GM12878 (cell line): Measurements from ENCODE around the gene LDB2. TPM values are rescaled to one million over a fixed set of nuclear protein-coding genes. Genes with fewer than 3 reads are reported as not detected.

Experiments used
- ATAC-seq: fragments of 200-7000 bp; cut with Tn5 transposase; 3 replicates; pipeline ENCODE4 v1.9.1; 2020; ENCODE audit warnings: mild to moderate bottlenecking, moderate library complexity
- BruUV-seq: library from RNA; stranded (reverse); fragments of 400-500 nt; replicated peaks from 2 replicates; lab custom pipeline; 2021; lab: Mats Ljungman, UMichigan
- CTCF ChIA-PET: fragments of 300-600 bp; sonication (Branson Sonifier 250); formaldehyde crosslinking; extraction: SDS; loops from one replicate; lab custom pipeline; 2021; ENCODE audit warnings: inconsistent platforms; lab: Yijun Ruan, JAX
- POLR2A ChIA-PET: fragments of 350-600 bp; formaldehyde crosslinking; extraction: SDS; loops from one replicate; lab custom pipeline; 2021; ENCODE audit warnings: inconsistent platforms; lab: Charles Lee
- RAD21 ChIA-PET: fragments of 300-600 bp; sonication (Branson Sonifier 250); formaldehyde crosslinking; loops from one replicate; lab custom pipeline; 2023; ENCODE audit warnings: antibody characterized with exemption; ENCODE audit not compliant: unreplicated experiment; lab: Charles Lee
- SMC1A ChIA-PET: fragments of 300-600 bp; sonication (Branson Sonifier 250); formaldehyde crosslinking; loops from one replicate; lab custom pipeline; 2023; ENCODE audit not compliant: unreplicated experiment, uncharacterized antibody; lab: Charles Lee
- DNase-seq: peaks from one replicate; pipeline ENCODE4 v3.0.0-alpha.2; 2011; ENCODE audit warnings: low read depth, low spot score
- FAIRE-seq: peaks from 3 replicates; lab custom pipeline; 2011; peaks lifted over from hg19 to GRCh38; lab: Jason Lieb, UNC
- H2AFZ ChIP-seq: 2 replicates; pipeline ENCODE4 v1.6.0; 2011; ENCODE audit warnings: low read depth, low read length, control low read depth; ENCODE audit not compliant: control insufficient read depth
- H3K27ac ChIP-seq: 2 replicates; pipeline ENCODE4 v1.5.1; 2011; ENCODE audit warnings: control low read depth; ENCODE audit not compliant: control insufficient read depth, insufficient read depth
- H3K27me3 ChIP-seq, 2 experiments: replicated peaks in 1 of 2; 2 replicates each; pipeline versions ENCODE4 v1.6.0 to v1.6.1; 2011; ENCODE audit warnings: low read length in 1 of 2; ENCODE audit not compliant: control insufficient read depth in 2 of 2, insufficient read depth in 2 of 2
- H3K36me3 ChIP-seq, 2 experiments: 2 replicates each; pipeline ENCODE4 v1.5.1; 2011; ENCODE audit warnings: low read length in 1 of 2; ENCODE audit not compliant: control insufficient read depth in 2 of 2, insufficient read depth in 2 of 2
- H3K4me1 ChIP-seq: 2 replicates; pipeline ENCODE4 v1.6.1; 2011; ENCODE audit warnings: mild to moderate bottlenecking, low read length, moderate library complexity, mixed read lengths; ENCODE audit not compliant: control insufficient read depth, insufficient read depth
- H3K4me2 ChIP-seq: 2 replicates; pipeline ENCODE4 v1.6.0; 2011; ENCODE audit warnings: control low read depth; ENCODE audit not compliant: control insufficient read depth, insufficient read depth
- H3K4me3 ChIP-seq: fragments of 200-600 bp; sonication (generic); 2 replicates; pipeline ENCODE4 v1.5.1; 2016
- H3K79me2 ChIP-seq: 2 replicates; pipeline ENCODE4 v1.6.0; 2011; ENCODE audit warnings: low read length; ENCODE audit not compliant: control insufficient read depth, insufficient read depth
- H3K9ac ChIP-seq: 2 replicates; pipeline ENCODE4 v1.8.0; 2011; ENCODE audit warnings: low read length, control low read depth, mixed read lengths; ENCODE audit not compliant: control insufficient read depth, insufficient read depth
- H3K9me3 ChIP-seq: replicated peaks from 3 replicates; pipeline ENCODE4 v1.5.1; 2011; ENCODE audit warnings: mild to moderate bottlenecking, low read length; ENCODE audit not compliant: control insufficient read depth, insufficient read depth
- H4K20me1 ChIP-seq: 2 replicates; pipeline ENCODE4 v1.6.0; 2011; ENCODE audit not compliant: control insufficient read depth, insufficient read depth
- BHLHE40 ChIP-seq, 2 experiments: fragments of 450-650 bp in 1 of 2; IDR thresholded peaks; 2 replicates each; pipeline ENCODE4 v1.6.1; 2011 to 2017; ENCODE audit warnings: low read depth in 2 of 2, borderline replicate concordance in 1 of 2, improper control_type of control experiment in 1 of 2, low read length in 1 of 2, mild to moderate bottlenecking in 1 of 2
- FOXK2 ChIP-seq: fragments of 450-650 bp; IDR thresholded peaks from 2 replicates; pipeline ENCODE4 v1.6.1; 2017; ENCODE audit warnings: mild to moderate bottlenecking, moderate library complexity
- HDAC2 ChIP-seq: fragments of 200-600 bp; sonication (generic); IDR thresholded peaks from 2 replicates; pipeline ENCODE4 v1.6.1; 2017
- KDM1A ChIP-seq: fragments of 200-600 bp; sonication (generic); IDR thresholded peaks from 2 replicates; pipeline ENCODE4 v1.6.1; 2016; ENCODE audit warnings: borderline replicate concordance
- MTA3 ChIP-seq: IDR thresholded peaks from 2 replicates; pipeline ENCODE4 v1.6.1; 2012; ENCODE audit warnings: low read length, inconsistent platforms, borderline replicate concordance
- NR2F1 ChIP-seq: fragments of 450-650 bp; conservative IDR thresholded peaks from 2 replicates; pipeline ENCODE4 v1.6.1; 2017; ENCODE audit warnings: mild to moderate bottlenecking
- PAX5 ChIP-seq: IDR thresholded peaks from 2 replicates; pipeline ENCODE4 v1.6.1; 2011; ENCODE audit warnings: low read depth, low read length, borderline replicate concordance
- RAD51 ChIP-seq: fragments of 450-650 bp; IDR thresholded peaks from 2 replicates; pipeline ENCODE4 v1.6.1; 2016; ENCODE audit warnings: moderate library complexity, mild to moderate bottlenecking, inconsistent platforms
- SMAD5 ChIP-seq: IDR thresholded peaks from 2 replicates; pipeline ENCODE4 v1.6.1; 2016; ENCODE audit warnings: antibody characterized with exemption, low read depth
- SRF ChIP-seq, 2 experiments: IDR thresholded peaks; 2 replicates each; pipeline ENCODE4 v1.6.1; 2011; ENCODE audit warnings: low read depth in 2 of 2, low read length in 2 of 2, mild to moderate bottlenecking in 1 of 2, moderate library complexity in 1 of 2
- SUPT20H ChIP-seq: IDR thresholded peaks from 2 replicates; pipeline ENCODE4 v1.6.1; 2011; ENCODE audit warnings: low read depth, mild to moderate bottlenecking, low read length, moderate library complexity, borderline replicate concordance; ENCODE audit not compliant: control insufficient read depth
- ZBTB40 ChIP-seq: fragments of 450-650 bp; IDR thresholded peaks from 2 replicates; pipeline ENCODE4 v1.6.1; 2016; ENCODE audit warnings: mild to moderate bottlenecking, moderate library complexity, borderline replicate concordance
- ZNF384 ChIP-seq: IDR thresholded peaks from 2 replicates; pipeline ENCODE4 v1.6.1; 2012; ENCODE audit warnings: low read depth, mild to moderate bottlenecking, low read length, improper control_type of control experiment, borderline replicate concordance
- WGBS: methylation state at CpG from one replicate; pipeline ENCODE4 v1.1.6; 2016; ENCODE audit warnings: low lambda C conversion rate; ENCODE audit not compliant: insufficient replicate concordance, insufficient coverage; ENCODE audit errors: missing lambda C conversion rate; 5-methylcytosine and 5-hydroxymethylcytosine counted together
- in situ Hi-C: fragments of 300-500 bp; cut with MboI; formaldehyde crosslinking; loops from 9 replicates; pipeline ENCODE4 v1.14.3; 2018; ENCODE audit warnings: mixed read lengths
- intact Hi-C: fragments of 100-400 bp; cut with micrococcal nuclease; formaldehyde crosslinking; loops from one replicate; pipeline ENCODE4 v1.14.2; 2022; ENCODE audit not compliant: unreplicated experiment
- polyA plus RNA-seq, 11 experiments: library from polyadenylated mRNA; depleted of rRNA in 4 of 11; unstranded in 6 of 11; stranded (reverse) in 5 of 11; fragments of >200 nt; fragmentation: Nextera tagmentation in 4 of 11; fragmentation: Illumina TruSeq in 1 of 11; extraction: Ambion mirVana in 4 of 11; extraction: Trizol in 1 of 11; gene quantifications; 1 replicate in 1 of 11; 2 replicates in 10 of 11; pipeline versions ENCODE4 v1.2.1 to v1.2.3, GENCODE V29; 2011 to 2016; ENCODE audit warnings: inconsistent platforms in 2 of 11, missing spikeins in 2 of 11, low read depth in 1 of 11
- total RNA-seq, 4 experiments: library from RNA; depleted of rRNA in 3 of 4; stranded (reverse); fragments of >200 nt in 3 of 4; fragmentation: Illumina TruSeq in 1 of 4; extraction: Trizol in 1 of 4; gene quantifications; 2 replicates each; pipeline versions ENCODE4 v1.2.1 to v1.2.3, GENCODE V29; 2013 to 2021
- TF ChIP-seq, protein P1 (sequence below), 3 experiments: IDR thresholded peaks in 2 of 3; conservative IDR thresholded peaks in 1 of 3; 2 replicates each; pipeline ENCODE4 v1.5.1; 2011; ENCODE audit warnings: low read depth in 3 of 3, low read length in 3 of 3, mild to moderate bottlenecking in 3 of 3, control low read depth in 2 of 3, moderate library complexity in 2 of 3, inconsistent platforms in 1 of 3, mixed read lengths in 1 of 3; ENCODE audit not compliant: control insufficient read depth in 2 of 3, insufficient read depth in 1 of 3; ENCODE audit errors: extremely low read depth in 1 of 3
- TF ChIP-seq, protein P2 (sequence below): IDR thresholded peaks from 2 replicates; pipeline ENCODE4 v1.6.1; 2012; ENCODE audit warnings: low read depth, low read length, improper control_type of control experiment

The LDB2 gene
- total and polyA plus RNA-seq, 10 of the 15 experiments (the other 5 are each of a cell fraction or from before 2014, with no cell fraction given), result 0.15 TPM; not detected in 9

DNA sequence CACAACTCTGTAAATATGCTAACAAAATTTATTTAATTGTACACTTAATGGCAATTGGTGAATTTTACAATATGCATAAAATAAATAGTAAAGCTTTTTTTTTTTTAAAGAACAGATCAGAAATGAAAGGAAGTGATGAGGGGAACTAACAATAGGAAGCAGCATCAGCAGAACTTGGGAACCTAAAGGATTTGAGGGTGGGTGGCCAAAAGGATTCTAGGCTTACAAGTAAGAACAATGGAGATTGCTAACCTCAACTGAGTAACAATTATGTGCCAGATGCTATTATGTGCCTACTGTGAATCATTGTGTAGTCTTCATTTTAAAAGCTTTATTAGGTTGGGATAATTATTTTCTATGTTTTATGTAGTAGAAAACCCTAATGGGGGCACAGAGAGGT lies 185.2 kb downstream of the LDB2 start (continued):
- TF ChIP-seq, protein P1, sequence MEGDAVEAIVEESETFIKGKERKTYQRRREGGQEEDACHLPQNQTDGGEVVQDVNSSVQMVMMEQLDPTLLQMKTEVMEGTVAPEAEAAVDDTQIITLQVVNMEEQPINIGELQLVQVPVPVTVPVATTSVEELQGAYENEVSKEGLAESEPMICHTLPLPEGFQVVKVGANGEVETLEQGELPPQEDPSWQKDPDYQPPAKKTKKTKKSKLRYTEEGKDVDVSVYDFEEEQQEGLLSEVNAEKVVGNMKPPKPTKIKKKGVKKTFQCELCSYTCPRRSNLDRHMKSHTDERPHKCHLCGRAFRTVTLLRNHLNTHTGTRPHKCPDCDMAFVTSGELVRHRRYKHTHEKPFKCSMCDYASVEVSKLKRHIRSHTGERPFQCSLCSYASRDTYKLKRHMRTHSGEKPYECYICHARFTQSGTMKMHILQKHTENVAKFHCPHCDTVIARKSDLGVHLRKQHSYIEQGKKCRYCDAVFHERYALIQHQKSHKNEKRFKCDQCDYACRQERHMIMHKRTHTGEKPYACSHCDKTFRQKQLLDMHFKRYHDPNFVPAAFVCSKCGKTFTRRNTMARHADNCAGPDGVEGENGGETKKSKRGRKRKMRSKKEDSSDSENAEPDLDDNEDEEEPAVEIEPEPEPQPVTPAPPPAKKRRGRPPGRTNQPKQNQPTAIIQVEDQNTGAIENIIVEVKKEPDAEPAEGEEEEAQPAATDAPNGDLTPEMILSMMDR (IDR thresholded peaks at IDR 0.05 in 2 of 3, conservative IDR thresholded peaks at IDR 0.05 in 1 of 3; ENCODE audit: control insufficient read depth in 2 of 3, extremely low read depth in 1 of 3, insufficient read depth in 1 of 3, low read depth in 3 of 3, low read length in 3 of 3), result no peak
- TF ChIP-seq SUPT20H (no peak), SMAD5 (no peak), FOXK2 (no peak), MTA3 (no peak)
- TF ChIP-seq, all 136 proteins: peak for 0

GRCh38 chr4:16710198-16710597 lies 188.2 kb downstream of the LDB2 start:
- Histone ChIP-seq H3K36me3 (no peaks in the 10 kb centered on the region), H3K27ac (no peak overlapping the region), H3K79me2 (no peaks in the 10 kb centered on the region), H4K20me1 (no peaks in the 10 kb centered on the region), H3K4me1 (no peaks in the 10 kb centered on the region), H3K27me3 (no peaks in the 10 kb centered on the region), H3K4me2 (no peak overlapping the region), H2AFZ (no peak overlapping the region), H3K4me3 (no peak overlapping the region), H3K9me3 (no peaks in the 10 kb centered on the region), H3K9ac (no peak overlapping the region)
- POLR2A ChIA-PET, result no interaction called here
- ATAC-seq, result no peak
- no peak for FAIRE-seq
- CTCF ChIA-PET, result no interaction called here
- 4% methylated on average over 3 of the region's 3 CpGs for WGBS
- no TSS peak for BruUV-seq
- SMC1A ChIA-PET, result no interaction called here
- RAD21 ChIA-PET, result no interaction called here
- in situ Hi-C loops (no loop called here), intact Hi-C loops (no loop called here)
- DNase-seq, result no peak
- TF ChIP-seq KDM1A (no peak), ZBTB40 (no peak), HDAC2 (no peak), NR2F1 (no peak), ZNF384 (no peak), RAD51 (no peak), SRF (IDR thresholded peaks at IDR 0.05; ENCODE audit: low read depth in 2 of 2, low read length in 2 of 2) (no peak), PAX5 (no peak), BHLHE40 (IDR thresholded peaks at IDR 0.05; ENCODE audit: borderline replicate concordance in 1 of 2, low read depth in 2 of 2, low read length in 1 of 2) (no peak)
- TF ChIP-seq, protein P1 (IDR thresholded peaks at IDR 0.05 in 2 of 3, conservative IDR thresholded peaks at IDR 0.05 in 1 of 3; ENCODE audit: control insufficient read depth in 2 of 3, extremely low read depth in 1 of 3, insufficient read depth in 1 of 3, low read depth in 3 of 3, low read length in 3 of 3), result no peak
- TF ChIP-seq, protein P2, sequence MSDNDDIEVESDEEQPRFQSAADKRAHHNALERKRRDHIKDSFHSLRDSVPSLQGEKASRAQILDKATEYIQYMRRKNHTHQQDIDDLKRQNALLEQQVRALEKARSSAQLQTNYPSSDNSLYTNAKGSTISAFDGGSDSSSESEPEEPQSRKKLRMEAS, result no peak
